Natural killer cell treated with Interleukin-12 subunit alpha and Interleukin-12 subunit beta and Interleukin-15 and Interleukin-18, amount 100 ng/mL, for 72 hours (primary cell): Measurements from ENCODE around the gene JAKMIP1. TPM values are rescaled to one million over a fixed set of nuclear protein-coding genes. Genes with fewer than 3 reads are reported as not detected.
A peak's percentile ranks its signal among the peaks of the same experiment; 100 is the strongest.
"Not testable (repeated sequence)": the region's sequence is repeated elsewhere in the genome, so short reads cannot be mapped to it uniquely, and the experiment has no call there.

Experiments used
- ATAC-seq, 2 donors: fragments of 150-1000 bp; cut with Tn5 transposase in 1 of 2; sonication (Bioruptor Pico), chemical (Tn5 transposase) in 1 of 2; 2 replicates each; pipeline ENCODE4 v1.10.0; 2021
- DNase-seq: peaks from one replicate; pipeline ENCODE4 v3.0.0; 2022; ENCODE audit warnings: low spot score
- H3K27ac Mint-ChIP-seq, 2 donors: 1 replicate in 1 of 2; 2 replicates in 1 of 2; pipeline ENCODE4 v1.8.0; 2022; ENCODE audit warnings: mixed read lengths in 2 of 2, mild to moderate bottlenecking in 1 of 2, moderate library complexity in 1 of 2
- H3K27me3 Mint-ChIP-seq, 2 donors: 1 replicate in 1 of 2; 2 replicates in 1 of 2; pipeline ENCODE4 v1.8.0; 2022; ENCODE audit warnings: mixed read lengths in 2 of 2
- H3K36me3 Mint-ChIP-seq: one replicate; pipeline ENCODE4 v1.8.0; 2022; ENCODE audit warnings: mixed read lengths
- H3K4me1 Mint-ChIP-seq, 2 donors: 1 replicate in 1 of 2; 2 replicates in 1 of 2; pipeline ENCODE4 v1.8.0; 2022; ENCODE audit warnings: low read depth in 2 of 2, mixed read lengths in 2 of 2, mild to moderate bottlenecking in 1 of 2
- H3K4me3 Mint-ChIP-seq: one replicate; pipeline ENCODE4 v1.8.0; 2022; ENCODE audit warnings: mixed read lengths
- H3K9me3 Mint-ChIP-seq: 2 replicates; pipeline ENCODE4 v1.8.0; 2022; ENCODE audit warnings: mixed read lengths
- total RNA-seq, 2 donors: library from RNA; stranded (reverse); gene quantifications; one replicate each; pipeline ENCODE4 v1.2.3, GENCODE V29; 2022

JAKMIP1 gene
- total RNA-seq, 2 donors from 2014 or later = 16.3 to 66.7 TPM

DNA sequence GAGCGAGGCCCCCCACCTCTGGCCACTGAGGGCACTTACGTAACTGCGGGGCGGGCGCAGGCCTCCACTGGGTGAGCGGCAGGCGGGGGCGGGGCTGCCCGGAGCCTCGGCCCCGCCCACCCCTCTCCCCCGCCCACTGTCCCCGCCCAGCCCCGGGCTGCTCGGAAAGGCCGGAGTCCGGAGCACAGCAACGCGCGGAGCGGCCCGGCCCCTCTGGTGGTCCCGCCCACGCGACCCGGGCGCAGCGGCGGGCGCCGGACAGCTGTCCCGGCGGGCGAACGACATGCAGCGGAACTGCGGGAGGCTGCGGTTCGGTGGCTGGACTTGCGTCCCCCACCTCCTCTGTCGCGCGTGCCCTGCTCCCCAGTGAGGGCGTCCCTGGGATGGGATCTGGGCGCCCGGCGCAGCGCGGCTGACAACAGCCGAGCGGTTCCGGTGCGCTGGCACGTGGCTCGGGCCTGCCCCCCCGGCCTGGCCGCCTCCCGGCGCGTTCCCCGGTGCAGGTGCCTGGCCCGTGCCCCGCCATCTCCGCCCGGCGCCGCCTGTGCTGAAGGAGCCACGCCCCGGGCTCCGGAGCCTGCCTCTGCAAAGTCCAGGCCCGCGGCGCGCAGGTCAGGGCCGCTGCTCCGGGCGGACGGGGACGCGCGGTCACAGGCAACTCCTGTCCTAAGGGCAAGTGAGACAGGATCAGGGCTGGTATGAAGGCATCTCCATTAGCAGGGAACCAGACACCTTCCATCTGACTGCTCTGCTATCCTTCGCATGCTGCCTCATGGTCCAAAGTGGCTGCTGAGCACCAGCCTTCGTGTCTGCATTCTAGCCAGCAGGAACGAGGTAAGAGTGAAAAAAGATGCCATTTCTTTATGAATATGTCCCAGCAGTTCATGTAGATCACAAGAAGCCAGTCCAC lies 21.8 kb upstream of the JAKMIP1 start:
- H3K4me3 Mint-ChIP-seq = peak overlapping the region; percentile 41
- H3K36me3 Mint-ChIP-seq = no peaks in the 10 kb centered on the region
- H3K4me1 Mint-ChIP-seq = peaks cover 0 to 15% of the 10 kb centered on the region in 2 donors
- DNase-seq (no peak), ATAC-seq (peak; percentile 88 to 90)
- peaks cover 26 to 30% of the 10 kb centered on the region in 2 donors for H3K27me3 Mint-ChIP-seq
- no peaks in the 10 kb centered on the region for H3K9me3 Mint-ChIP-seq
- H3K27ac Mint-ChIP-seq = no peak overlapping the region

DNA sequence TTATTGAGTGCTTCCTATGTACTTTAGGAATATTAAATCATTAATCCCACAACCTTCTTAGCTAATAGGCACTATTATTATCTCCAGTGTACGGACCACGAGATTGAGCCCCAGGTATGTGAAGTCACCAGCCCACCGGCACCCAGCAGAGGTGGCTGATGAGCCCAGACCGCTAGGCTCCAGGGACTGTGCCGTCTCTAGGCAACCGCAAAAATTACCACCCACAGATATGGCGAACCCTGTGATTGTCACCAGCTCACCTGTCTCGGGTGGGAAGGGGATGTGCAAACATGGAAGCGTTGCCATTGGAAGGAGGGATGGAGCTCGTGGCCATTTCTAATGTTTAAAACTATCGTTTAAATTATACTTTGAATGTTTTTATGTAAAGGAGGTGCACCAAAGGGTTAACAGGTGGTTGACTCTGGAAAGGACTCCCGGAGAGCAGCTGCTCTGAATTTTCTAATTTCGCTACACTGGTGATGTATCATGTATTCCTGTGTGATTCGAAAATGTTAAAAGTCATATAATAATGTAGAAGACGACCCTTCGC lies 21.0 kb upstream of the JAKMIP1 start:
- no peak overlapping the region for H3K27ac Mint-ChIP-seq
- DNase-seq = no peak
- peak overlapping the region; percentile 41 for H3K4me3 Mint-ChIP-seq
- ATAC-seq = no peak
- peaks cover 0 to 15% of the 10 kb centered on the region in 2 donors for H3K4me1 Mint-ChIP-seq
- H3K9me3 Mint-ChIP-seq = no peaks in the 10 kb centered on the region
- no peaks in the 10 kb centered on the region for H3K36me3 Mint-ChIP-seq
- peaks cover 31 to 37% of the 10 kb centered on the region in 2 donors for H3K27me3 Mint-ChIP-seq

DNA sequence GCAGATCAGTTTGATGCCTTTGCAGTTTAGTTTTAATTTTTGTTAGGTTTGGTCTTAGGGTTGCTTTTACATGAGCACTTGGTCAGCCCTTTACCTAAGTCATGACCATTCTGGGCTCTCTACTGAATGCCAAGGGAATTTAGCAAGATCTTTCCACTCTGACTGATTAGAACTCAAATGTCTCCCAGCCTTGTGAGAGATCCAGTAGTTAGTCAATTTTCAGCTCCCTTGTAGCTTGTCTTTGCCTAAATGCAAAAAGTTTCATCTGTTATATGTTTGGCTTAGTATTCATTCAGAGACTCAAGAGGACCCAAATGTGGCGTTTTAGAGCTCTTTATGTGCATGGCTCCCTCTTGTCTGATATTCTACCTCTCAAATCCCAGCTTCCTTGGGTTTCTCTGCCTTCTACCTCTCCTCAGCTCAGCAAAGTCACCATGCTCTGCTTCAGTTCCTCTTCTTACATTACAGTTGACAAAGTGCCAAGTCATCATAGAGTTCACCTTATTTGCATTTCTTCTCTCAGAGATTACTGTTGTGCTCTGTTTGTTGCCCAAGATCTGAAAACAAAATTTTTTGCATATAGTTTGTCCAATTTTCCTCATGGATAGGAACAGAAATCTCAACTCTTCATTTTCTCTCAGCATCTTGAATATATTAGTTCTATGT lies 17.5 kb upstream of the JAKMIP1 start:
- no peak for ATAC-seq
- Mint-ChIP-seq H3K4me1 (peaks cover 0 to 15% of the 10 kb centered on the region in 2 donors), H3K9me3 (no peaks in the 10 kb centered on the region), H3K4me3 (no peak overlapping the region), H3K27me3 (peaks cover 31 to 32% of the 10 kb centered on the region in 2 donors), H3K36me3 (no peaks in the 10 kb centered on the region), H3K27ac (no peak overlapping the region)
- DNase-seq = no peak

DNA sequence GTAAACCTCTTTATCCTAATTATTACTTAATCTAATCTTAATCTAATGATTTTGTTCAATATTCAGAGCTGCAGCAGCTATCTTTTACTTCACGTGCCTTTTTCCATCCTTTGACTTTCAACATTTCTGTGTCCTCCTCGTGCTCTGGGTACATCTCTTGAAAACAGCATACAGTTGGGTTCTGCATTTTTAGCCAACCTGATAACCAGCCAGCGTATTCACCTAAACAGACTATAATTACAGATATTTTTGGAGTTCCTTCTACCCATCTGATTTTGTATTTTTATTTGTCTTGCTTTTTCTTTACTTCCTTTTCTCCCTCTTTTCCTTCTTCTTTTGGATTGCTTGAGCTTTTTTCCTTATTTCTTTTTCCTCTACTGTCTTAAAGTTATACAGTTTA lies 16.2 kb upstream of the JAKMIP1 start:
- DNase-seq = no peak
- Mint-ChIP-seq H3K27ac (no peak overlapping the region), H3K4me1 (peaks cover 0 to 15% of the 10 kb centered on the region in 2 donors), H3K36me3 (no peaks in the 10 kb centered on the region), H3K4me3 (no peak overlapping the region), H3K27me3 (peaks cover 31 to 32% of the 10 kb centered on the region in 2 donors), H3K9me3 (no peaks in the 10 kb centered on the region)
- no peak for ATAC-seq

DNA sequence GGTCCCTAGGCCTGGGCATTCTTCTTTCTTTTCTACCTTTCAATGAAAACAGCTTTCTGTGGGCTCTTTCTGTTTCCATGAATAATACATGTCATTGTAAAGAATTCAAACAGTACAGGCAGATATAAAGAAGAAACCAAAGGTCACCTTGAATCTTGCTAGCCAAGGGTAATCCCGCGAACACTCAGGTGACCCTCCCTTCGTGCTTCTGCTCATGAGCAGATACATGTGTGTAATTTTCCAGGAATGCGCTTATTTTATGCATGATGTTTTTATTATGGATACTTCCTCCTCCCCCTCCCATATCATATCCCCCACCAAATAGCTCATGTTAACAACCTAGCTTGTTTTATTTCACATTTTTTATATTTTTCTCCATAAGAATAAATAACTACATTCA lies 9.6 kb upstream of the JAKMIP1 start:
- no peak for DNase-seq
- no peaks in the 10 kb centered on the region for H3K4me1 Mint-ChIP-seq
- H3K27me3 Mint-ChIP-seq = peaks cover 0 to 11% of the 10 kb centered on the region in 2 donors

DNA sequence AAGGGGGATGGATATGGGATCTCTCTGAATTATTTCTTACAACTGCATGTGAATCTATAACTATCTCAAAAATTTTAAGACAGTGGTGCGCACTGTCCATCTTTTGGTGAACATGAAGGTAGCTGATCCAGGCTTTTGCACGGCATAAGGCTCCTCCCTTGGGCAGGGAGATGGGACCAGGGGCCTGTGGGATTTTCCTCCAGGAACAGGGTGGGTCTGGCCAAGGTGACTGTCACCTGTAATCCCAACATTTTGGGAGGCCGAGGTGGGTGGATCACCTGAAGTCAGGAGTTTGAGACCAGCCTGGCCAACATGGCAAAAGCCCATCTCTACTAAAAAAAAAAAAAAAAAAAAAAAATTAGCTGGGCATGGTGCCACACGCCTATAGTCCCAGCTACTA lies 8.9 kb upstream of the JAKMIP1 start:
- H3K27me3 Mint-ChIP-seq, H3K36me3 Mint-ChIP-seq, H3K4me1 Mint-ChIP-seq, H3K27ac Mint-ChIP-seq, ATAC-seq, DNase-seq, H3K4me3 Mint-ChIP-seq, H3K9me3 Mint-ChIP-seq: not testable (repeated sequence)

More for the DNA sequence above, 9.6 kb upstream of the JAKMIP1 start:
- Mint-ChIP-seq H3K27ac (no peak overlapping the region), H3K4me3 (no peak overlapping the region), H3K9me3 (no peaks in the 10 kb centered on the region), H3K36me3 (no peaks in the 10 kb centered on the region)
- no peak for ATAC-seq

DNA sequence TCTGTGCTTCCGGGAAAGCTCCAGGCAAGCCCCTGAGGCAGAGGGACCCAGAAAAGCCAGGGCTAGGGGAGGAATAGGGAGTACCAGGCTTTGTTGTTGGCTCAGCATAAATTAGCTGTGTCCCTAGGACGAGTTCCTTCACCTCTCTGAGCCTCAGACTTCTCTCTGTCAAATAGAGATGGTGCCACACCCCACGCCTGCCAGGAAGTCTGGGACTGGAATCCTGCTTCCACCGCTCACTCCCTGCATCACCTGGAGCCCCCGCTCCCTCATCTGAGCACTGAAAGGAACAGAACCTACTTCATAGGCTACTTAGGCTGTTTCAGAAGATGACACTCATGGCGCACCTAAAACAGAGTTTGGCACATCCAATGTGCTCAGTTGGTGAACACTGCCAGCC lies 8.1 kb upstream of the JAKMIP1 start:
- H3K9me3 Mint-ChIP-seq = no peaks in the 10 kb centered on the region
- no peak overlapping the region for H3K4me3 Mint-ChIP-seq
- no peaks in the 10 kb centered on the region for H3K36me3 Mint-ChIP-seq
- H3K27ac Mint-ChIP-seq = no peak overlapping the region
- H3K4me1 Mint-ChIP-seq = no peaks in the 10 kb centered on the region
- H3K27me3 Mint-ChIP-seq = peaks cover 0 to 8% of the 10 kb centered on the region in 2 donors
- ATAC-seq (no peak), DNase-seq (no peak)

DNA sequence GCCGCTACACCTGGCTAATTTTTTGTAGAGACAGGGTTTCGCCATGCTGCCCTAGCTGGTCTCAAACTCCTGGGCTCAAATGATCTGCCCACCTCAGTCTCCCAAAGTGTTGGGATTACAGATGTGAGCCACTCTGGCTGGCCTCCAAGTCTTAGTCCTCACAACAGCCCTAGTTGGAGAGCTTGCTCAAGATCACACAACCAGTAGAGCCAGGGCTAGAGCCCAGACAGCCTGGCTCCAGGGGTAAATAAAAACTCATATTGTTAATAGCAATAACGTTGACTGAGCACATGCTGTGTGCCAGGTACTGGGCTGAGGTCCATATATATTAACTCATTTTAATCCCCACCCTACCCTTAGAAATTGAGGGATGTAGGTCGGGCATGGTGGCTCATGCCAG lies 7.3 kb upstream of the JAKMIP1 start:
- Mint-ChIP-seq H3K9me3 (no peaks in the 10 kb centered on the region), H3K27me3 (peaks cover 0 to 9% of the 10 kb centered on the region in 2 donors), H3K4me1 (no peaks in the 10 kb centered on the region), H3K27ac (no peak overlapping the region), H3K36me3 (no peaks in the 10 kb centered on the region), H3K4me3 (no peak overlapping the region)
- ATAC-seq (no peak), DNase-seq (no peak)

DNA sequence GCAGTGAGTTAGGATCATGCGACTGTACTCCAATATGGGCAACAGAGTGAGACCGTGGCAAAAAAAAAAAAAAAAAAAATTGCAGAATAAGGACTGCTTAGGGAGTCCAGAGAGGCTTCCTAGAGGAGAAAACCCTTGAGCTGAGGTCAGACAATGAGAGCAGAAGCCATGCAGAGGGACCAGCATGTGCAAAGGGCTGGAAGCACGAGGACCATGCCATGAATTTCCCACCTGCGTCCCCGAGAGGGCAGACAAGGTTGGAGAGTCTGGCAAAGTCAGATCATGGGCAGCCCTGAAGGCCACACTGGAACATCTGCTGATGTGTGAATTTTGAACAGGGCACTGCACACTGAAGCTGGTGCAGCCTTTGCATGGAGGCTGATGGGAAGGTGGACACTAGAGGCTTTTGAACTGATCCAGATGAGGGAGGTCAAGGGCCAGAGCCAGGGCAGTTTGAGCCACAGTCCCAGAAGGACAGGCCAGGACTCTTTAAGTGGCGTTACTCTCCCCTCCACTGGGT lies 6.5 kb upstream of the JAKMIP1 start:
- Mint-ChIP-seq H3K27ac (no peak overlapping the region), H3K36me3 (no peaks in the 10 kb centered on the region), H3K9me3 (no peaks in the 10 kb centered on the region), H3K27me3 (peaks cover 0 to 9% of the 10 kb centered on the region in 2 donors), H3K4me1 (peaks cover 0 to 1% of the 10 kb centered on the region in 2 donors), H3K4me3 (no peak overlapping the region)
- no peak for DNase-seq
- ATAC-seq = no peak

DNA sequence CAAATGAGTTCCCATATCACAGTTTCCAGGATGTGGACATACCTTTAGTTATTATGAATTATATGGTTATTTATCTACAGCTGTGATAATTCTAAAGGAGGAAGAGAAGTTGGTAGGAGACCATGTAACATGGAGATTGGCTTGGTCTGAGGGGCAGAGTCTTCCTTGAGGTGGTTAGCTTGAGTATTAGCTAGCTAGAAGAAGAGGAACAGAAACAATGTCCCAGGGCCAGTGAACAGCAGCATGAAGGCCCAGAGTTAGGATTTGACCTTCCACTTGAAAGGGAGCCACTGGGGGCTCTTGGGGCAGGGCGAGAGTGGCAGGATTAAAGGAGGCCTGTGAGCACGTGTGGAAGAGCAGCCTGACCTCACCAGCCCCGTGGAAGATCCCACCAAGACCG lies 5.6 kb upstream of the JAKMIP1 start:
- DNase-seq (no peak), ATAC-seq (no peak)
- Mint-ChIP-seq H3K4me1 (peaks cover 8 to 10% of the 10 kb centered on the region in 2 donors), H3K9me3 (no peaks in the 10 kb centered on the region), H3K36me3 (peaks cover 6% of the 10 kb centered on the region), H3K27ac (no peak overlapping the region), H3K4me3 (no peak overlapping the region), H3K27me3 (peaks cover 0 to 15% of the 10 kb centered on the region in 2 donors)

DNA sequence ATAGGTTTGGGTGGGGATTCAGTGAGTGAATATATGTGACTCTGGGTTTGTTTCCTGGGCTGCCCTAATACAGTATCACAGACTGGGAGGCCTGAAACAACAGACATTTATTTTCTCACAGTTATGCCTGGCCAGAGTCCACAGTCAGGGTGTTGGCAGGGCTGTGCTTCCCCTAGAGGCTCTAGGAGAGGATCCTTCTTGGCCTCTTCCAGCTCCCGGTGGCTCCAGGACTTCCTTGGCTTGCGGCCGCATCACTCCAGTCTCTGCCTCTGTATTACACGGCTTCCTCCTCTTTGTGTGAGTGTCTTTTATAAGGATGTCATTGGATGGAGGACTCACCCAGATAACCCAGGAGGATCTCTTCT lies 5.2 kb upstream of the JAKMIP1 start:
- no peak overlapping the region for H3K4me3 Mint-ChIP-seq
- H3K36me3 Mint-ChIP-seq = peaks cover 8% of the 10 kb centered on the region
- no peaks in the 10 kb centered on the region for H3K9me3 Mint-ChIP-seq
- DNase-seq (no peak), ATAC-seq (no peak)
- peaks cover 0 to 17% of the 10 kb centered on the region in 2 donors for H3K27me3 Mint-ChIP-seq
- H3K27ac Mint-ChIP-seq = no peak overlapping the region
- H3K4me1 Mint-ChIP-seq = peaks cover 11 to 12% of the 10 kb centered on the region in 2 donors

DNA sequence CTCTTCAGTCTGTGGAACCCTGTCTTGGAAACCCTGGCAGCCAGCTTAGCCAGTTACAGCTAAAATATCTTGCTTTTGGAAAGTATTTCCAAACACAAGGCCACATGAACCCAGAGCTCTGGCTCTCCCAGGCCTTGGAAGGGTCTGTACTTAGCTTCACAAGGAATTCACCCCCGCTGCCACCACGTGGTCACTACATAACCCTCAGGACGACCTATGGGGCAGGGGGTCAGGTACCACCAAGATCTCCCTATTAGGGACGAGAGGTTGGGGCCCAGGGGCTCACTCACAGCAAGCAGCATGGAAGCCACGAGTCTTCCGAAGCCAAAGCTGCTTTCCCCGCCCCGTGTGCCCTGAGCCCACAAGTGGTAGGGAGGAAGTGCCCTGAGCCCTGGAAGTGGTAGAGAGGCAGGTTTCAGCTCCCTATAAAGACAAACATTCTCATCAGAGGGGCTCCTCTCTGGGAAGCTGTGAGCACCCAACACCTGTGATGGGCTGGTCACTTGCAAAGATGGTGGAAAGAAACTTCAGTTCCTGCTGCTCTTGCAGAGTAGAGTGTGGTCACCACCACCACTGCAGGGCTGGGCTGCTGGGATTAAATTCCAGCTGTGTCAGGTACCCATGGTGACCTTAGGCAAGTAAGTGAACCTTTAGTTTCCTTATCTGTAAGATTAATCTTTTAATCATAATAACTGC lies 4.7 kb upstream of the JAKMIP1 start:
- ATAC-seq = no peak
- no peak overlapping the region for H3K4me3 Mint-ChIP-seq
- no peak overlapping the region for H3K27ac Mint-ChIP-seq
- no peaks in the 10 kb centered on the region for H3K9me3 Mint-ChIP-seq
- peaks cover 12 to 14% of the 10 kb centered on the region in 2 donors for H3K4me1 Mint-ChIP-seq
- peaks cover 0 to 17% of the 10 kb centered on the region in 2 donors for H3K27me3 Mint-ChIP-seq
- DNase-seq = no peak
- H3K36me3 Mint-ChIP-seq = peaks cover 8% of the 10 kb centered on the region

DNA sequence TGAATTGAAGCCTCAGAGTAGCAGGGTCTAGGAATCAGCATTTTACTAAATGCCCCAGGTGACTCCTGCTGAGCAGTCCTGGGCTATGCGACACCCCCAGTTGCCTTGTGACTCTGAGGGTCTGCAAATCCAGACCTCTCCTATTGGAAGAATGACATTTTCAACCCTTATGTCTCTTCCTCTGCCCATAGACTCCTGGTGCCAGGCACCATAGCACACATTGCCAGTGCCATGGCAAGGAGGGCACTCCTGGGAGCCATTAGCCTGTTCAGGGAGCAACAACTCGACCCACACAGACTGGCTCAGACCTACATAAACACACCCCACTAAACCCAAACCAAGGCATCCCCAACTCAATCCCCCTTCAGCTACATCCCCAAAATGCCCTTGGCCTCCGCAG lies 3.7 kb upstream of the JAKMIP1 start:
- Mint-ChIP-seq H3K36me3 (peaks cover 8% of the 10 kb centered on the region), H3K27ac (no peak overlapping the region), H3K4me3 (no peak overlapping the region), H3K27me3 (peaks cover 0 to 17% of the 10 kb centered on the region in 2 donors), H3K4me1 (peaks cover 12 to 14% of the 10 kb centered on the region in 2 donors), H3K9me3 (no peaks in the 10 kb centered on the region)
- DNase-seq = no peak
- ATAC-seq = no peak
